ENCODE data around the gene PLA2G4A.

PLA2G4A gene

DNA sequence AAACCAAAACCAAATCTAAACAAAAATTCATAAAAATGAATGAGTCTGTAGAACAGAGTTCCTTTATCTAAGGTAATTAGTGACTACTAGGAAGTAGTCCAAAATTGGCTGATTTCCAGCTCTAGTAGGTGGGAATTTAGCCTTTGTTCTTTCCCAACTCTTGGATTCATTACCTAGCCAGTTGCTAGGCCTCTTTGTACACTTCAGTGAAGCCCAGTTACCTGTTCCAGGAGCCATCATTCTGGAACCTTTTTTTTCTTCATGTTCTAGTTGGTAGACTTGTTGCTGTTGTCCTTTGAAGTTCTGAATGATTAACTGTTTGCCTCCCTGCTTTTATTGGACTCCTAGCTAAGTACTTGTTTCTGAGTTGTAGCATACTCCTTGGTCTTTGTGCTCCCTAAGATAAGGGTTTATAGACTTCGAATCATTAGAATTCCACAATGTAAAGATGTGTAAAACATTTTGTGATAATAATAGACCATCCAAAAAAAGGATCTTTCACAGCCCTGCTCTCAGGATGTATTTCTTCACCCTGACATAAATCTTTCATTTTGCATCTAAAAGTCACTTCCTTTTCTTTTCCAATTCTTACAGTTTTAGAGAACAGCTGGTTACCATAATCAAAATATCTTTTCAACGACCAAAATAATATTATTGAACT, 9.8 kb downstream of the PLA2G4A start:
- Histone ChIP-seq H3K36me3 (ENCODE audit: control insufficient read depth, insufficient read depth, low read length) (no peaks in the 10 kb centered on the region), H3K4me3 (ENCODE audit: low read length) (no peak overlapping the region), H3K4me1 (ENCODE audit: control insufficient read depth, insufficient read depth, low read length) (peaks cover 17% of the 10 kb centered on the region), H3K27ac (ENCODE audit: low read depth, low read length) (peak overlapping the region; percentile 28), H3K27me3 (ENCODE audit: control insufficient read depth, insufficient read depth, low read length) (no peaks in the 10 kb centered on the region), H3K9ac (ENCODE audit: low read length) (no peak overlapping the region)

GRCh38 chr1:186839041-186839400, 10.3 kb downstream of the PLA2G4A start:
- H3K27ac ChIP-seq (ENCODE audit: low read depth, low read length), result no peak overlapping the region
- no peaks in the 10 kb centered on the region for H3K27me3 ChIP-seq (ENCODE audit: control insufficient read depth, insufficient read depth, low read length)
- H3K36me3 ChIP-seq (ENCODE audit: control insufficient read depth, insufficient read depth, low read length), result no peaks in the 10 kb centered on the region
- H3K9ac ChIP-seq (ENCODE audit: low read length), result no peak overlapping the region
- no peak overlapping the region for H3K4me3 ChIP-seq (ENCODE audit: low read length)
- H3K4me1 ChIP-seq (ENCODE audit: control insufficient read depth, insufficient read depth, low read length), result peaks cover 17% of the 10 kb centered on the region

- H3K36me3 ChIP-seq (ENCODE audit: control insufficient read depth, insufficient read depth, low read length), result no peaks in the 10 kb centered on the region
- H3K27me3 ChIP-seq (ENCODE audit: control insufficient read depth, insufficient read depth, low read length), result no peaks in the 10 kb centered on the region
- no peak overlapping the region for H3K4me3 ChIP-seq (ENCODE audit: low read length)
- peaks cover 21% of the 10 kb centered on the region for H3K4me1 ChIP-seq (ENCODE audit: control insufficient read depth, insufficient read depth, low read length)
- H3K9ac ChIP-seq (ENCODE audit: low read length), result no peak overlapping the region
- H3K27ac ChIP-seq (ENCODE audit: low read depth, low read length), result no peak overlapping the region
Observed at GRCh38 chr1:186841599-186841998, 12.8 kb downstream of the PLA2G4A start.

DNA sequence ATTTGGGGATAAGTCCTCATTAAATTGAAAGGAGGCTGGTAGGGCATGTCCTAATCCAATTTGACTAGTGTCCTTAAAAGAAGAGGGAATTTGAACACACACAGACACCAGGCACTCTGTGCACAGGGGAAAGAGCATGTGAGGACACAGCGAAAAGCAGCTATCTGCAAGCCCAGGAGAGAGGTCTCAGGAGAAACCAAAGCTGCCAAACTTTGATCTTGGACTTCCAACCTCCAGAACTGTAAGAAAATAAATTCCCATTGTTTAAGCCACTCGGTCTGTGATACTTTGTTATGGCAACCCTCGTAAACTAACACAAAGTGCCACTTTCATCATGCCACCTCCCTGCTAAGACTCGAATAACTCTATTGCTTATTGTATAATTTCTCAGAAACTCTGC, 13.8 kb downstream of the PLA2G4A start:
- Histone ChIP-seq H3K27me3 (ENCODE audit: control insufficient read depth, insufficient read depth, low read length) (no peaks in the 10 kb centered on the region), H3K4me1 (ENCODE audit: control insufficient read depth, insufficient read depth, low read length) (peaks cover 21% of the 10 kb centered on the region), H3K4me3 (ENCODE audit: low read length) (no peak overlapping the region), H3K36me3 (ENCODE audit: control insufficient read depth, insufficient read depth, low read length) (no peaks in the 10 kb centered on the region), H3K27ac (ENCODE audit: low read depth, low read length) (peak overlapping the region; percentile 43), H3K9ac (ENCODE audit: low read length) (no peak overlapping the region)

- Histone ChIP-seq H3K4me3 (ENCODE audit: low read length) (no peak overlapping the region), H3K9ac (ENCODE audit: low read length) (no peak overlapping the region), H3K27ac (ENCODE audit: low read depth, low read length) (no peak overlapping the region), H3K27me3 (ENCODE audit: control insufficient read depth, insufficient read depth, low read length) (no peaks in the 10 kb centered on the region), H3K4me1 (ENCODE audit: control insufficient read depth, insufficient read depth, low read length) (peaks cover 21% of the 10 kb centered on the region), H3K36me3 (ENCODE audit: control insufficient read depth, insufficient read depth, low read length) (no peaks in the 10 kb centered on the region)
Observed at GRCh38 chr1:186843226-186843625, 14.5 kb downstream of the PLA2G4A start.

- H3K4me3 ChIP-seq (ENCODE audit: low read length), result no peak overlapping the region
- no peaks in the 10 kb centered on the region for H3K27me3 ChIP-seq (ENCODE audit: control insufficient read depth, insufficient read depth, low read length)
- H3K27ac ChIP-seq (ENCODE audit: low read depth, low read length), result no peak overlapping the region
- H3K4me1 ChIP-seq (ENCODE audit: control insufficient read depth, insufficient read depth, low read length), result peaks cover 15% of the 10 kb centered on the region
- H3K36me3 ChIP-seq (ENCODE audit: control insufficient read depth, insufficient read depth, low read length), result no peaks in the 10 kb centered on the region
- H3K9ac ChIP-seq (ENCODE audit: low read length), result no peak overlapping the region
Observed at GRCh38 chr1:186843931-186844330, 15.2 kb downstream of the PLA2G4A start.

- Histone ChIP-seq H3K4me3 (ENCODE audit: low read length) (peak overlapping the region; percentile 4), H3K27ac (ENCODE audit: low read depth, low read length) (no peak overlapping the region), H3K4me1 (ENCODE audit: control insufficient read depth, insufficient read depth, low read length) (peaks cover 13% of the 10 kb centered on the region), H3K36me3 (ENCODE audit: control insufficient read depth, insufficient read depth, low read length) (no peaks in the 10 kb centered on the region), H3K27me3 (ENCODE audit: control insufficient read depth, insufficient read depth, low read length) (no peaks in the 10 kb centered on the region), H3K9ac (ENCODE audit: low read length) (no peak overlapping the region)
Observed at GRCh38 chr1:186845576-186846210, 16.9 kb downstream of the PLA2G4A start.

DNA sequence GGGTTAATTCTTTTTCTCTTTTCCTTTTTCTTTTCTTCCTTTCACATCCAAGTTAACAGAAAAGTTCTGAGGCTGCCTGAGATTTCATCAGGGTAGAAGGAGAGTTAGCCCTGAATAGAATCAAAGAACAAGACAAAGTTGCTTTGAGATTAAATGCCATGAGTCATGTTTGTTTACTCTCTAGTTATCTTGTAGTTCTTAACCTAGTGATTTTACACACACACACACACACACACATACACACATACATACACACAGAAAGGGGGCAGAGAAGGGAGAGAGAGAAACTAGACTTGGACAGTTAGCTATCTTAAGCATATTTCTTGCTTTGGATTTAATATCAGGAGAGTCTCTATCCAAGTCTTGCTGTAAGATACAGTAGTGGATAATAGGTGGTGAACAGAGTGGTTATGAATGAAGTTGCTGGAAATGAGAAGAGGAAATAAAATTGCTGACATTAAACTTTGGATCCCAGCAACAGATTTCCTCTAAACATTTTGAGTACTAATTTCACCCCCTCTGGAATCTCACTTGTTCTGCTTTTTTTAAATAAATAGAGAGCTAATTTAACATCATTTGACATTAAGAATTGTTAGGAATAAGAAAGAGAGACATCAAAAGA, 19.9 kb downstream of the PLA2G4A start:
- H3K27me3 ChIP-seq (ENCODE audit: control insufficient read depth, insufficient read depth, low read length), result no peaks in the 10 kb centered on the region
- peaks cover 4% of the 10 kb centered on the region for H3K4me1 ChIP-seq (ENCODE audit: control insufficient read depth, insufficient read depth, low read length)
- H3K4me3 ChIP-seq (ENCODE audit: low read length), result no peak overlapping the region
- no peak overlapping the region for H3K9ac ChIP-seq (ENCODE audit: low read length)
- no peaks in the 10 kb centered on the region for H3K36me3 ChIP-seq (ENCODE audit: control insufficient read depth, insufficient read depth, low read length)
- H3K27ac ChIP-seq (ENCODE audit: low read depth, low read length), result peak overlapping the region; percentile 48

- no peaks in the 10 kb centered on the region for H3K36me3 ChIP-seq (ENCODE audit: control insufficient read depth, insufficient read depth, low read length)
- no peaks in the 10 kb centered on the region for H3K27me3 ChIP-seq (ENCODE audit: control insufficient read depth, insufficient read depth, low read length)
- H3K4me1 ChIP-seq (ENCODE audit: control insufficient read depth, insufficient read depth, low read length), result peaks cover 4% of the 10 kb centered on the region
- H3K27ac ChIP-seq (ENCODE audit: low read depth, low read length), result peak overlapping the region; percentile 48
- no peak overlapping the region for H3K9ac ChIP-seq (ENCODE audit: low read length)
- no peak overlapping the region for H3K4me3 ChIP-seq (ENCODE audit: low read length)
Observed at GRCh38 chr1:186849271-186849671, 20.5 kb downstream of the PLA2G4A start.

DNA sequence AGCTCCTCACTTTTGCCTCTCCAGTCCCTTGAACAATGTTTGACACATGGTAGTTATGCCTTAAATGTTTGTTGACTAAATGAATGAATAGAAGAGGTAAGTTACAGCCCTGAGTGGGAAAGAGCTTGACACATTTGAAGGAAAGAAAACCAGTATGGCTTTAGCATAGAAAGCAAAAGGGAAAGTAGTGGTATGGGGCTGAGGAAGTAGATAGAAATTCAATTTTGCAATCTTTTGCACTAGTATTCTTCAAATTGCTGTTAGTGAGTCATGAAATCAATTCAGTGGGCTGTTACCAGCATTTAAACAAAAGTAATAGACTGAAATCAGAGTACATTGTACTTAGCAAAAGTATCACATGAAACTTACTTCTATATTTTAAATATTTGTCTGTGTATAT, 21.1 kb downstream of the PLA2G4A start:
- Histone ChIP-seq H3K27me3 (ENCODE audit: control insufficient read depth, insufficient read depth, low read length) (no peaks in the 10 kb centered on the region), H3K27ac (ENCODE audit: low read depth, low read length) (no peak overlapping the region), H3K36me3 (ENCODE audit: control insufficient read depth, insufficient read depth, low read length) (no peaks in the 10 kb centered on the region), H3K4me1 (ENCODE audit: control insufficient read depth, insufficient read depth, low read length) (peaks cover 4% of the 10 kb centered on the region), H3K4me3 (ENCODE audit: low read length) (no peak overlapping the region), H3K9ac (ENCODE audit: low read length) (no peak overlapping the region)

GRCh38 chr1:186854102-186854501, 25.4 kb downstream of the PLA2G4A start:
- no peak overlapping the region for H3K9ac ChIP-seq (ENCODE audit: low read length)
- H3K4me1 ChIP-seq (ENCODE audit: control insufficient read depth, insufficient read depth, low read length), result no peaks in the 10 kb centered on the region
- H3K27me3 ChIP-seq (ENCODE audit: control insufficient read depth, insufficient read depth, low read length), result no peaks in the 10 kb centered on the region
- no peak overlapping the region for H3K4me3 ChIP-seq (ENCODE audit: low read length)
- no peaks in the 10 kb centered on the region for H3K36me3 ChIP-seq (ENCODE audit: control insufficient read depth, insufficient read depth, low read length)
- H3K27ac ChIP-seq (ENCODE audit: low read depth, low read length), result no peak overlapping the region

DNA sequence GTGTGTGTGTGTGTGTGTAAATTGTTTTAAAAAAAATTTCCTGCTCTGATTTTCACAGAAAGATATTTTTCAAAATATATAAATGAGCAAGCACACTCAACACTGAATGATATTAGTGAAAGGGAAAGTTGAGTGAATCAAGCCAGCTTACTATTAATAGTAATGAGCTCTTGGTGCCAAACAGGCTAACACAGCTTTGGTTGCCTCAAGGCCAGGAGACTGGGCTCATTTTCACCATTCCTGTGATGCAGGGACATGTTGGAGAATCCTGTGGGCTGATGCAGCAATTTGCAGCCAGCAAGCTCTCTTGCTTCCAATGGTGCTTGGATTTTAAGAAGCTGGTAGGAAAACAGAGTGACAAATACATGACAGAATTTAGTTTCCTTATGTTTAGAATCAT, 30.2 kb downstream of the PLA2G4A start:
- Histone ChIP-seq H3K27ac (ENCODE audit: low read depth, low read length) (no peak overlapping the region), H3K9ac (ENCODE audit: low read length) (no peak overlapping the region), H3K36me3 (ENCODE audit: control insufficient read depth, insufficient read depth, low read length) (no peaks in the 10 kb centered on the region), H3K4me1 (ENCODE audit: control insufficient read depth, insufficient read depth, low read length) (no peaks in the 10 kb centered on the region), H3K4me3 (ENCODE audit: low read length) (no peak overlapping the region), H3K27me3 (ENCODE audit: control insufficient read depth, insufficient read depth, low read length) (no peaks in the 10 kb centered on the region)

- Histone ChIP-seq H3K36me3 (ENCODE audit: control insufficient read depth, insufficient read depth, low read length) (no peaks in the 10 kb centered on the region), H3K9ac (ENCODE audit: low read length) (no peak overlapping the region), H3K27me3 (ENCODE audit: control insufficient read depth, insufficient read depth, low read length) (no peaks in the 10 kb centered on the region), H3K27ac (ENCODE audit: low read depth, low read length) (no peak overlapping the region), H3K4me3 (ENCODE audit: low read length) (no peak overlapping the region), H3K4me1 (ENCODE audit: control insufficient read depth, insufficient read depth, low read length) (no peaks in the 10 kb centered on the region)
Observed at GRCh38 chr1:186859995-186860394, 31.2 kb downstream of the PLA2G4A start.

Data from rectal smooth muscle tissue (tissue), 1 donor.